ENCODE data around the gene UGT3A2. TPM values are rescaled to one million over a fixed set of nuclear protein-coding genes. Genes with fewer than 3 reads are reported as not detected.

Gene UGT3A2
- total and polyA plus RNA-seq, 7 donors, result 0.07 to 0.68 TPM; not detected in 5

DNA sequence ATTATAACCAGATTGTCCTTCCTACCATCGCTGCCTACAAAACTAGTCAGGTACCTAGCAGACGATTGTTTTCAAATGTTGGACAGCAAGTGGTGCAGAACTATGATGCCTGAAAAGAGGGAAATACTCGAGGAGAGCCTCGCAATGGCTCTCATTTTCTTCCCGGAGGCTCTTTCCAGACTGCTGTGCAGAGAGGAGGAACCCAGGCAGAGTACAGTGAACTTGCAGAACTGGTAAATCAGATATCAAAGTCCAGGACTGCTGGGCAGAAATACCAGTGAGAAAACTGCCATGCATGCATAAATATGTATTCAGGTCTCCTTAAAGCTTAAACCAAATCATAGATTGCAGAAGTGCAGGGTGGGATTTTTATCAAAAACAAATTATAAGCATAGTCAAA lies 49.1 kb downstream of the UGT3A2 start:
- no peak for DNase-seq
- Histone ChIP-seq H3K27me3 (no peaks in the 10 kb centered on the region), H3K4me3 (no peak overlapping the region), H3K9me3 (peaks cover 3 to 10% (median 9%) of the 10 kb centered on the region in 4 donors), H3K4me1 (no peaks in the 10 kb centered on the region), H3K27ac (no peak overlapping the region), H3K36me3 (no peaks in the 10 kb centered on the region)
- TF ChIP-seq POLR2A (IDR thresholded peaks at IDR 0.05) (no peak), EP300 (IDR thresholded peaks at IDR 0.05) (no peak), POLR2AphosphoS5 (IDR thresholded peaks at IDR 0.05) (no peak)
- TF ChIP-seq, protein P1, sequence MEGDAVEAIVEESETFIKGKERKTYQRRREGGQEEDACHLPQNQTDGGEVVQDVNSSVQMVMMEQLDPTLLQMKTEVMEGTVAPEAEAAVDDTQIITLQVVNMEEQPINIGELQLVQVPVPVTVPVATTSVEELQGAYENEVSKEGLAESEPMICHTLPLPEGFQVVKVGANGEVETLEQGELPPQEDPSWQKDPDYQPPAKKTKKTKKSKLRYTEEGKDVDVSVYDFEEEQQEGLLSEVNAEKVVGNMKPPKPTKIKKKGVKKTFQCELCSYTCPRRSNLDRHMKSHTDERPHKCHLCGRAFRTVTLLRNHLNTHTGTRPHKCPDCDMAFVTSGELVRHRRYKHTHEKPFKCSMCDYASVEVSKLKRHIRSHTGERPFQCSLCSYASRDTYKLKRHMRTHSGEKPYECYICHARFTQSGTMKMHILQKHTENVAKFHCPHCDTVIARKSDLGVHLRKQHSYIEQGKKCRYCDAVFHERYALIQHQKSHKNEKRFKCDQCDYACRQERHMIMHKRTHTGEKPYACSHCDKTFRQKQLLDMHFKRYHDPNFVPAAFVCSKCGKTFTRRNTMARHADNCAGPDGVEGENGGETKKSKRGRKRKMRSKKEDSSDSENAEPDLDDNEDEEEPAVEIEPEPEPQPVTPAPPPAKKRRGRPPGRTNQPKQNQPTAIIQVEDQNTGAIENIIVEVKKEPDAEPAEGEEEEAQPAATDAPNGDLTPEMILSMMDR (IDR thresholded peaks at IDR 0.05), result no peak
- WGBS, 2 donors, result 20 to 57% methylated on average over 5 of the region's 5 CpGs
- intact Hi-C loops (cut with DNase I), result no loop called here

DNA sequence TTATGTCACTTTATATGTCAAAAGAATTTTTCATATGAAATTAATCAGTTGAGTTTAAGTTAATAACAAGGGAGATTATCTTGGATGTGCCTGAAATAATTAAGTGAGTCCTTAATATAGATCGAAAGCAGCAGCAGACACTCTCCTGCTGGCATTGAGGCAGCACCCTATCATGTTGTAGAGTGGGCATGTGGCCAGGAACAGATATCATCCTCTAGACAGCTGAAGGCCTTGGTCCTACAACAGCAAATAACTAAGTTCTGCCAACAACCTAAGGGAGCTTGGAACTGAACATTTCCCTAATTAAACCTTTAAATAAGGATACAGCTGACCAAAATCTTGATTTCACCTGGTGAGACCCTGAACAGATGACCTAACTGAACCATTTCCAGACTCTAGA lies 49.7 kb downstream of the UGT3A2 start:
- no peak for DNase-seq
- H3K36me3 ChIP-seq, result no peaks in the 10 kb centered on the region
- H3K4me3 ChIP-seq, result no peak overlapping the region
- TF ChIP-seq POLR2A (IDR thresholded peaks at IDR 0.05), result no peak
- no peak for TF ChIP-seq POLR2AphosphoS5 (IDR thresholded peaks at IDR 0.05)
- TF ChIP-seq EP300 (IDR thresholded peaks at IDR 0.05), result no peak
- TF ChIP-seq, protein P1 (IDR thresholded peaks at IDR 0.05), result no peak
- no peaks in the 10 kb centered on the region for H3K4me1 ChIP-seq
- 26 to 73% methylated on average over 1 of the region's 1 CpG for WGBS, 2 donors
- H3K27ac ChIP-seq, result no peak overlapping the region
- intact Hi-C loops (cut with DNase I), result no loop called here
- peaks cover 3 to 10% (median 9%) of the 10 kb centered on the region in 4 donors for H3K9me3 ChIP-seq
- H3K27me3 ChIP-seq, result no peaks in the 10 kb centered on the region

DNA sequence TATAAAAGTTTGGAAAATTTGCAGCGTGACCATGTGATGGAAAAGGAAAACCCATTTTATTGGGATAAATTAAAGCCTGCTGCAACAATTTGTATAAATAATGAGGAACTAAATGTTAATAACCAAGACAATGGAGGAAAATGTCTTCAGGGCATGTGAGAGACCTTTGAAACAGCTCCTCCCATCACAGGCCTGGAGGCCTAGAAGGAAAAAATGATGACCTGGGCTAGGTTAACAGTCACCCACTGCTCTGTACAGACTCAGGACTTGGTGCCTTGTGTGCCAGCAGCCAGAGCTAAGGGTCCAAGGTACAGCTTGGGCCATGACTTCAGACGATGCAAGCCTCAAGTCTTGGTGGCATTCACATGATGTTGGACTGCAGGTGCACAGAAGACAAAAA lies 53.5 kb downstream of the UGT3A2 start:
- TF ChIP-seq EP300 (IDR thresholded peaks at IDR 0.05) (no peak), POLR2AphosphoS5 (IDR thresholded peaks at IDR 0.05) (no peak)
- TF ChIP-seq, protein P1 (IDR thresholded peaks at IDR 0.05), result no peak
- WGBS, 2 donors, result 89 to 94% methylated on average over 2 of the region's 2 CpGs
- H3K9me3 ChIP-seq, result peaks cover 3 to 10% (median 9%) of the 10 kb centered on the region in 4 donors

DNA sequence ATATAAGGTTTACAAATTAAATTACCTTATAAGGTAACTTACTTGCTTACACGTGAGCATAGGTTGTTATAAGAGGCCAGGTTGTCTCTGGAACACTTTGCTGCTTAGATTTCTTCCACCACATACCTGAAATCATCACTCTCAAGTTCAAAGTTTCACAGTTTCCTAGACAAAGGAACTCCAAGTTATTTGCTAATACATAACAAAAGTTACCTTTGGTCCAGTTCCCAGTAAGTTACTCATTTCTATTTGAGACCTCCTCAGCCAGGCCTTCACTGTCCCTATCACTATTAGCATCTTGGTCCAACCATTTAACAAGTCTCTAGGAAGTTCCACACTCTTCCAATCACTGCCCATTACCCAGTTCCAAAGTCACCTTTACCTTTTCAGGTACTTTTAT lies 57.0 kb downstream of the UGT3A2 start:
- intact Hi-C loops (cut with DNase I), result no loop called here
- peaks cover 0 to under 1% (median 0%) of the 10 kb centered on the region in 4 donors for H3K9me3 ChIP-seq
- no peaks in the 10 kb centered on the region for H3K36me3 ChIP-seq
- 71 to 80% methylated on average over 1 of the region's 1 CpG for WGBS, 2 donors
- no peak overlapping the region for H3K27ac ChIP-seq
- no peaks in the 10 kb centered on the region for H3K27me3 ChIP-seq
- no peak overlapping the region for H3K4me3 ChIP-seq
- no peaks in the 10 kb centered on the region for H3K4me1 ChIP-seq
- no peak for DNase-seq
- TF ChIP-seq EP300 (IDR thresholded peaks at IDR 0.05) (no peak), POLR2AphosphoS5 (IDR thresholded peaks at IDR 0.05) (no peak), POLR2A (IDR thresholded peaks at IDR 0.05) (no peak)
- TF ChIP-seq, protein P1 (IDR thresholded peaks at IDR 0.05), result no peak

More for the DNA sequence above, 53.5 kb downstream of the UGT3A2 start:
- Histone ChIP-seq H3K36me3 (no peaks in the 10 kb centered on the region), H3K4me3 (no peak overlapping the region), H3K27me3 (no peaks in the 10 kb centered on the region), H3K4me1 (no peaks in the 10 kb centered on the region), H3K27ac (no peak overlapping the region)
- no peak for DNase-seq
- intact Hi-C loops (cut with DNase I), result no loop called here

DNA sequence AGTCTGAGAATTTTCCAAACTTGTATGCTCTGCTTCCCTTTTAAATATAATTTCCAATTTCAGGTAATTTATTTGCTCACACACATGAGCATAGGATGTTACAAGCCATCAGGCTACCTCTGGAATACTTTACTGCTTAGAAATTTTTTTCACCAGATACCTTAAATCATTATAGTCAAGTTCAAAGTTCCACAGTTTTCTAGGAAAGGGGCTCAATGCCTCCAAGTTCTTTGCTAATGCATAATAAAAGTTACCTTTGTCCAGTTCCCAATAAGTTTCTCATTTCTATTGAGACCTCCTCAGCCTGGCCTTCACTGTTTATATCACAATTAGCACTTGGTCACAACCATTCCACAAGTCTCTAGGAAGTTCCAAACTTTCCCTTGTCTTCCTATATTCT lies 59.3 kb downstream of the UGT3A2 start:
- intact Hi-C loops (cut with DNase I), result no loop called here
- no peak overlapping the region for H3K27ac ChIP-seq
- TF ChIP-seq POLR2A (IDR thresholded peaks at IDR 0.05) (no peak), EP300 (IDR thresholded peaks at IDR 0.05) (no peak), POLR2AphosphoS5 (IDR thresholded peaks at IDR 0.05) (no peak)
- TF ChIP-seq, protein P1 (IDR thresholded peaks at IDR 0.05), result no peak

More for the DNA sequence above, 59.3 kb downstream of the UGT3A2 start:
- H3K4me1 ChIP-seq, result no peaks in the 10 kb centered on the region
- H3K36me3 ChIP-seq, result no peaks in the 10 kb centered on the region
- no peaks in the 10 kb centered on the region for H3K9me3 ChIP-seq
- no peak overlapping the region for H3K4me3 ChIP-seq
- H3K27me3 ChIP-seq, result no peaks in the 10 kb centered on the region
- DNase-seq, result no peak

All from sigmoid colon (tissue), 7 donors.